GM18858 (cell line): ENCODE measurements around the gene TTC33.
A peak's percentile ranks its signal among the peaks of the same experiment; 100 is the strongest.
"Not testable (repeated sequence)": the region's sequence is repeated elsewhere in the genome, so short reads cannot be mapped to it uniquely, and the experiment has no call there.

Experiments used
- ATAC-seq: cut with Tn5 transposase; IDR thresholded peaks from one replicate; pipeline ENCODE4 v1.9.1; 2021; ENCODE audit not compliant: unreplicated experiment

TTC33 gene

DNA sequence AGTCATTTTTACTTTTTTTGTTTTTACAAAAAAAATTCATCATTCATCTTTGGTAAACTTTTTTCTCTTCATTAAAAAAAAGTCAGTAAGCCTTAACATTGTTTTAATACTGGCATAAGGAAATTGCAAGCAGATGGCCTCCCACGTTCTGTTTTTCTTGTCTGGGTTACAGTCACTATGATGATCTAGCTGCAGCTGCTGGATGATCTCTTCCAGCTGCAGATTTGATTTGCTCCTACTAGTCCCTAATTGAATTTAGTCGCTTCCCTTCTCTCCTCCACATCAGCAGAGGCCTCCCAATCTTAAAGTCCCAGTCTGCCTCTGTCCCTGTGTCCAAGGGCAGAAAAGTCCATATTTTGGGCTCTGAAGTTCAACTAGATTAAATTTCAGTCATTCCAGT is 182.8 kb downstream of the TTC33 start:
- ATAC-seq: no peak

DNA sequence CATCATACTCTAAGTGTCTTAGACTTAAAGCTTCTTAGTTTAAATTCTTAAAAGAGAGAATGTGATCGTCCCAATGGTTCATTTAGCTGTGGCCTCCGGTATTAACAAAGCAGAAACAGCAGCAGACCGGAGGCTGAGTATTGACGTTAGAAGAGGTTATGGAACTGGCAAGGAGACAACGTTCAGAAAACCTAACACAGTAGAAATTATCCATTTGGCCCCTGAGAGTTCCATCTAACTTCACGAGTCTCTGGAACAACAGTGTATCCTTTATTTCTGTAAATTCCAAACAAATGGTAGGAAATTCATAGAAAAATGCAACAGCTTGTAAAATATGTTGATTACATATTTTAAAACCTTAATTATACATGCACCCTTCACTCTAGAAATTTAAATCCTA is 183.4 kb downstream of the TTC33 start:
- no peak for ATAC-seq

DNA sequence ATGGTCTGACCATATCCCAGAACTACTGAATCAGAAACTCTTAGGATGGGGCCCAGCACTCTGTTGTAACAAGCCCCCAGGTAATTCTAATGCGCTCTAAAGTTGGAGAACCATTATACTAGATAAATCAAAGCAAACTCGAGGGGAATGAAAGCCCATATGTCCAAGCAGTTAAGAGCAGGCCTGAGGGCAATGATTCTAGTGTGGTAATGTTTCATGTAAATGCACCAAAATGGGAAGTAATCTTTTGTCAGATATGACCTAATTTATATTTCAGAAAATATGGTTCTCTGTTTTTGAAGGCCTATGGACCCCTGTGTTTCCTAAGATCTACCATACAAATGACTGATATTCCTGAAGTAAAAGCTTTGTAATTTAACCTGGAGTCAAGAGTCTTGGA is 184.0 kb downstream of the TTC33 start:
- no peak for ATAC-seq

DNA sequence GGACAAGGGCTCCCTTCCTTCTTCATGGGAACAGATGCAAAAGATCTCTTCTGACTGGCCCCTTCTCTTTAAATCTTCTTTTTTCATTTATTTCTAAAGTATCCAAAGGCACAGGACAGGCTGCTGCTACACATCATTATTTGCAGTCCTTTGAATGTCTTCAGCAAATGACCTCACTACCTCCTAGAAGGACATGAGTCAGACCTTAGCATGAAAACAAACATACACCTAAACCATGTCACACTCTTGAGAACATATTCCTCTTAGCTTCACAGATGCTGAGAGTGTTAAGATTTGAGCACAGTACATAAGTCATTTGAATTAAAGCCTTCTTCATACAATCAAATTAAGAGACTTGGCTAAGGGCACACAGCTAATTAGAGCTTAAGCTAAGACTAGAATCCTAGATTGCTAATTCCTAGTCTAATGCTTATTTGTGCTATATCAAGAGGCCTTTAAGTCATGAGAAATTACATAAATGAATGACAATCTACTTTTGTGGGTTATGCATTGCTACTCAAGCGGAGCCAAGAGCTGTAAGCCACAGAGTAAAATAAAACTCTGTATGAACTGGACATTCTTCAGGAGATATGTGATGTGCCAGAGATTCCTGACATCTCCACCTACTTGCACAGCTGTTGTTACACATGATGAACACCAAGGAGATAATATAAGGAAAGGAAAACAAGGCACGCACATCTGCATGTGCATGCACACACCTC is 185.2 kb downstream of the TTC33 start:
- ATAC-seq: peak; percentile 88

DNA sequence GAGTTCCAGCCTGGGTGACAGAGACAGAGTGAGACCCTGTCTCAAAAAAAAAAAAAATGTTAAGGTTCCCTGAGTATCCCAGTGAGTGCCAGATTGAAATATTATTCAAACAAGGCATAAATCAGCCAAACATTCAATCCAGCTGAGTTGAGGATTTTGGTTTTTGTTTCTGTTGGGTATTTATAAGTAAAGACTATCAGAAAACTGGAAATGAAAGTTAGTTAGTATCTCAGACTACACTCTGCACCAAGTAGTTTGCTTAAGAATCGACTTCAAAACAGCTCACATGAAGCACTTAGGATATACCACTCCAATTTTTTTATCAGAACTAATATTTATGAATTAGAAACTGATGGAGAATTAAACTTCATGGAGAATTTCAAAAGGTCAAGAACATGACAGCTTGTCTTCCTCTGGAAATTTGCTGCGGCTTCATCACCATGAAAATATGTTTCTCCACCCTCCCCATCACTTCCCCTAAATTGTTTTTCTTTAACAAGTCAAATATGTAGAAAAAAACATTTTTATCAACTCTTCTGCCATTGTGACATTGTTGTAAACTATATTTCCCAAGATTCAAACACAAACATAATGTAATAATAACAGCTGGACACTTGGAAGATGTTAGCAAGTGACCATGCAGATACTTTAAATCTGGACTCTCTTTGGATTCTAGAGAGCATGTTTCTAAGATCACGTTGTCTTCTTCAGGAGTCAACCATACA is 186.1 kb downstream of the TTC33 start:
- no peak for ATAC-seq

DNA sequence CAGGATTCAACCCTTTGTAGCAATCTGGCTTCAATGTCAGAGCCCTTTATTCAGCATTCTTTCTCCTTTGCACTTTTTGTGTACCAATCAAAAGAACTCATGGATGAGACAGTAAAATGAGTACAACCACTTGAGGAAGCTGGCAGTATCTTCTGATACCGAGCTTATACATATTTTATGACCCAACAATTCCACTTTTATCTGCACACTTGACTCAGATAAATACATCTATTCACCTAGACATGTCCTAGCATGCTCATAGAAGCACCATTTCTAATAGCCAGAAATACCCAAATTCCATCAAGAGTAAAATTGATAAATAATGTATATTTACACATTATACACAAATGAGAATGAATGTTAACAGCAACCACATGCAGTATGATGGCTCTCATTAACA is 187.2 kb downstream of the TTC33 start:
- ATAC-seq: no peak

DNA sequence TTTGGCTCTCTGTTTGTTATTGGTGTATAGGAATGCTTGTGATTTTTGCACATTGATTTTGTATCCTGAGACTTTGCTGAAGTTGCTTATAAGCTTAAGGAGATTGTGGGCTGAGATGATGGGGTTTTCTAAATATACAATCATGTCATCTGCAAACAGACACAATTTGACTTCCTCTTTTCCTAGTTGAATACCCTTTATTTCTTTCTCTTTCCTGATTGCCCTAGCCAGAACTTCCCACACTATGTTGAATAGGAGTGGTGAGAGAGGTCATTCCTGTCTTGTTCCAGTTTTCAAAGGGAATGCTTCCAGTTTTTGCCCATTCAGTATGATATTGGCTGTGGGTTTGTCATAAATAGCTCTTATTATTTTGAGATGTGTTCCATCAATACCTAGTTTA is 192.6 kb downstream of the TTC33 start:
- ATAC-seq: not testable (repeated sequence)

DNA sequence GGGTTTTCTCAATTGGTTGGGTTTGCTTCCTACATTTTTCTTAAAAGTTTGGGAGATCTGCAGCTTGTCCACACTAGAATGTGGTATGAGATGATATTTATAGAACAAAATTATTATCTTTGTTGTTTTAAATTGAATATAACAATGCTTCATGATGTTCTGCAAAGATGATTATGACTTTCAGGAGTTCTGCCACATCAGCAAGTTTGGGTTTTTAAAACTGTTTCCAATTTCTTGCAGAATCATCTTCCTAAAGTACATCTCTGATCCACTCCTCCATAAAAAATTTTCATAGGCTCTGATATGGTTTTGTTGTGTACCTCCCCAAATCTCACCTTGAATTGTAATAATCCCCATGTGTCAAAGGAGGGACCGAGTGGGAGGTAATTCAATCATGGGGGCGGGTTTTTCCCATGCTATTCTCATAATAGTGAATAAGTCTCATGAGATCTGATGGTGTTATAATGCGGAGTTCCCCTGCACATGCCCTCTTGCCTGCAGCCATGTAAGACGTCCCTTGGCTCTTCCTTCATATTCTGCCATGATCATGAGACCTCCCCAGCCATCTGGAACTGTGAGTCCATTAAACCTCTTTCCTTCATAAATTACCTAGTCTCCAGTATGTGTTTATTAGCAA is 195.2 kb downstream of the TTC33 start:
- no peak for ATAC-seq

DNA sequence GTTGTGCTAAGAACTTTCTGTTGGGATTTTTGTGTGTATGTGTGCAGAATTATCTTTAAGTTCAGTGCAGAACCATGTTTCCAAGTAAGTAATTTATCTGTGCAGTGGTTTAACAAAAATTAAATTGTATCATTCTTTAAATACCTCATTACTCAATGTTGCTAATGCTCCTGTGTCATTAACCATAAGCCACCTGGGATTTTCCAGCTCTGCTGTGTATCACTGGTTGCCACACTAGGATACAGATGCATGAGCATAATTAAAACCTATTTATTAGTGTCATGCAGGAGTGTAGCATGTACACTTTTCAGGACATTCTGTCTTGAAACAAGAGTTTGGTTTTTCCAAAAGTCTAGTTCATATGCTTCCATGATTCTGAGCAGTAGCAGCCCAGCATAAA is 196.5 kb downstream of the TTC33 start:
- no peak for ATAC-seq

DNA sequence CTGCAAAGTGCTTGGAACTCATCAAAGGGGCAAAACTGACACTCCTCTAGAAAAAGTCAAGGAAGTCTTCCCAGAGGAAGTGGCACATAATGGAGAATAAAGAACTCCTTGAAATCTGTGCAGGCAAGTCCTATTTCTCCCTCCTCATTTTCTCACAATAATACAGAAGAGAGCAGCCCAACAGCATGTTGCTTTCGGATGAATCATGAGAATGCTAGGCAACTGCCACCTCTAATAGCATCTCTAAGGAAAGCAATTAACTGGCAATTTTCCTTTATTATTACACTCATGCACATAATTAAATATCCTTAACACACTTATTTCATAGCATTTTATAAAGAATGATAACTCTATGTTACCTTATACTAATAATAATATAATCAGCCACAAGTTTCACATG is 198.3 kb downstream of the TTC33 start:
- no peak for ATAC-seq

DNA sequence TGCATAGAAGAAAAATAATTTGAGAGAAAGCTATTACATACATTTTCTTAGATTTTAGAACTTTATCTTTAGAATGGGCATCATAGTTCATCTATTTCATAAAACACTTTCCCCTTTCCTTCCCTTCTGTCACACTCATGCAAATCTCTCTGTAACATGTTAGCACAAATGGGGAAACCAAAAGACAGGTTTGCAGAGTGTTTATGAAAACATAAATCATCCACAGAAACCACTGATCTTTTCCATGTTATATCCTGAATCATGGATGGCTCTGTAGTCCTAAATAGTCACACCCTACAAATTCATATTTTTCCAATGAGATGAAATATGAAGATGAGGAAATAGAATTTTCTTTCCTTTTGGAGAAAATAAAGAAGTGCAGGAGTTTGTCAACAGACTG is 198.9 kb downstream of the TTC33 start:
- no peak for ATAC-seq

DNA sequence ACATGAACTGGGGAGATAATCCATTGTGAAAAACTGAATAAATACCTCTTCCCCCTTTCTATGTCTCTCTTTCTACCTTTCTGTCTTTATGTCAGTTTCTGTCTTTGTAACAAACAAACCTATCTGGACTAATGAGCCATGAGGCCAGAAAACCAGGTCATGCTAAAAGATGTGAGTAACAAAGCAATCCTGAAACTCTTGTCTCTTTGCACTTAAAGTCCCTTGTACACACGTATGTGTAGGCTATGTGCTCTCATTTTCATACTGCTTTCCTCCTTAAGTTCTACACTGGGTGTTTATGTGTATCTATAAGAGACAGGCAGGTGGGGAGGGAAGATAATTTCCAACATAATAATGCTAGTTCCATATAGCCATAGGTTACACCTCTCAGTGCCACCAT is 199.9 kb downstream of the TTC33 start:
- ATAC-seq: no peak

DNA sequence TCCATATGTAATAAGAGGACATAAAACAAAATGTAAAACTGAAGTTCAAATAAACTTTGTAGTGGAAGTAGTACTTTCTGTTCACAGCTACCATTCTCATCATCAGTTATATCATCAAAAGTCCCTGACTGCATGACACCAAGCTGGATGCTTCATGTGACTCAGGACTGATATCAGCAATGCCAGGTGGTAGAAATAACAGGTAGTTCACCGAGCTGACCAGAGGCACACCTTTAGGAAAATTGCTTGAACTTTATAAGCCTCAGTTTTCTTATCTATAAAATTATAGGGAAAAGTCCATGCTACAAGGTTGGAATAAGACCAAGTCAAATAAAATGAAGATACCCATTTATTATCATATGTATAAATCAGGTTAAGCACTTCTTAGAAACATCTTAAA is 200.9 kb downstream of the TTC33 start:
- no peak for ATAC-seq

DNA sequence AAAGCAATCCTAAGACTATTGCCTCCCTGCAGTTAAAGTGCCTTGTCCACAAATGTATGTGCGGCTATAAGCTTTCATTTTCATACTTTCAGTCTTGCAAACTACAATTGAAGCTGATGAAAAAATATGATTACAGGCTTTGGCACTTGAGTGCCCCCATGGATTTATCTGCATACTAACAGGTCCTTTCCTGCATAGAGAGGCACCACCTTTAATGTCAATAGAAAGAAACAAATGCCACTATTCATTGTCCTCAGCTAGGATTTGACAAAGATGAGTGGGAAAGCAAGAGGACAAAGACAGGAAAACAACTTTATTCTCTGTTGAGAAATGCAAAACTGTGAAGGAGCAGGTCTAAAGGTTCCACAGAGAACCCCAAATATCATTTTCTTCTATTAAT is 201.7 kb downstream of the TTC33 start:
- no peak for ATAC-seq

DNA sequence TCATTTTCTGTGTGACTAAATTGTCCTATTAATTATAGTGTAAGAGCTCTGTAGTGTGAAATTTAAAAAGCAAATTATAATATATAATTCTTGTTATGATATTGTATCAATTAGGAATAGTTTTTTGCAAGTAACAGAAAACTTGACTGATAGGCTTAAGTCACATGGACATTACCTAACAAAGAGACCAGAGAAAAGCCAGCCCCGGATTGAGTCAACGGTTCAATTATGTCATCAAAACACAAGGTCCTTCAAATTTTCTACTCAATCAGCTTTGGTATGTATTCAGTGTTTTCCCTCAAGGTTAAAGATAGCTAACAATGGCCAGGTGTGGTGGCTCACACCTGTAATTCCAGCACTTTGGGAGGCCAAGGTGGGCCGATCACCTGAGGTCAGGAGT is 202.8 kb downstream of the TTC33 start:
- ATAC-seq: no peak

DNA sequence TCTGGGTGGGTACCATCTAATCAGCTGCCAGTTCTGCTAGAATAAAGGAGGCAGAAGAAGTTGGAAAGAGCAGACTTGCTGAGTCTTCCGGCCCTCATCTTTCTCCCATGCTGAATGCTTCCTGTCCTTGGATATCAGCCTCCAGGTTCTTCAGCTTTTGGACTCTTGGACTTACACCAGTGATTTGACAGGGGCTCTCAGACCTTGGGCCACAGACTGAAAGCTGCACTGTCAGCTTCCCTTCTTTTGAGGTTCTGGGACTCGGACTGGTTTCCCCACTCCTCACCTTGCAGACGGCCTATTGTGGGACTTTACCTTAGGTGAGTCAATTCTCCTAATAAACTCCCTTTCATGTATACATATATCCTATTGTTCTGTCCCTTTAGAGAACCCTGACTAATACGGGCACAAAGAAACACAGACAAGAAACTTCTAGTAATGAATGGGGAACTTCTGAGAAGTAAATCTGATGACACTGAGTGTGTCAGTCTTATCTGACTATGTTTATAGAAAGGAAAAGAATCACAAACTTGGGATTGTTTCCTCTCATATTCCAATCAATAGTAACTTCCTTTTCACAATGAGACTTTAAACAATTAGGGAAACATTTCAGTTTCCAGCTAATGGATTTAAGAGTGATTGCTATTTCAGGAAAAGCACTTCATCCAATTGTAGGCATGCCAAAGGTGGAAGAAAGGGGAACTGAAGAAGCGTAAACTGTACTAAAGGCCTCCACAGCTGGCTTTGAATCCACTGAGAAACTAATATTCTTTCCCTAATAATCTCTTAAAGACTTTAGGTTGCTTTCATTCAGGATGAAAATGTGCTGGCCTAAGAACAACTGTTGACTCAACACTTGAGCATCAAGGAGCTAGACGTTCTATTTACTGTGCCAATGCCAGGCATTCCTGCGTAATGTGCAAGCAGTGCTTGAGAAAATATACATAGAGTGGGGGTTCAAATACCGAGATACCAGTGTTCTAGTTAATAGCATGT is 204.0 kb downstream of the TTC33 start:
- no peak for ATAC-seq

DNA sequence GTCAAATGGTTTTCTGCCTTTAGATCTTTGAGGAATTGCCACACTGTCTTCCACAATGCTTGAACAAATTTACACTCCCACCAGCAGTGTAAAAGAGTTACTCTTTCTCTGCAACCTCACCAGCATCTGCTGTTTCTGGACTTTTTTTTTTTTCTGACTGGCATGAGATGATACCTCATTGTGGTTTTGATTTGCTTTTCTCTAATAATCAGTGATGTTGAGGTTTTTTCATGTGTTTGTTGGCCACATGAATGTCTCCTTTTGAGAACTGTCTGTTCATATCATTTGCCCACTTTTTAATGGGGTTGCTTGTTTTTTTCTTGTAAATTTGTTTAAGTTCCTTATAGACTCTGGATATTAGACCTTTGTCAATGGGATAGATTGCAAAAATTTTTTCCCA is 205.3 kb downstream of the TTC33 start:
- ATAC-seq: no peak

DNA sequence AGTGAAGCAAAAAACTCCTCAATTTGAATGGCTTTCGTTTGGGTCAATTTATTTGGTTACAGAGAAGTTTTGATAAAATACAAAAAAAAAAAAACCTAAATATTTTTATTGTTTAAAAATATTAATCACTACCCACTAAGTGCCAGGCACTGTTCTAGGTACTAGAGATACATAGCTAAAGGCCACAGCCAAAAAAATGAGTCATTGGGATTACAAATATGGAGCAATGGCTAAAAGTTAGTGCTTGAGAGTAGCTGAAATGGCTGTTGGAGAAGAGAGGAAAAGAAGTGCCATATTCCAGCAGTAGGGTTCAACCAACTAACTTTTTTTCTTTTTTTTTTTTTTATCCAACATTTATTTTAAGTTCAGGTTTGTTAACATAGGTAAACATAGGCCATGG is 206.1 kb downstream of the TTC33 start:
- ATAC-seq: no peak

DNA sequence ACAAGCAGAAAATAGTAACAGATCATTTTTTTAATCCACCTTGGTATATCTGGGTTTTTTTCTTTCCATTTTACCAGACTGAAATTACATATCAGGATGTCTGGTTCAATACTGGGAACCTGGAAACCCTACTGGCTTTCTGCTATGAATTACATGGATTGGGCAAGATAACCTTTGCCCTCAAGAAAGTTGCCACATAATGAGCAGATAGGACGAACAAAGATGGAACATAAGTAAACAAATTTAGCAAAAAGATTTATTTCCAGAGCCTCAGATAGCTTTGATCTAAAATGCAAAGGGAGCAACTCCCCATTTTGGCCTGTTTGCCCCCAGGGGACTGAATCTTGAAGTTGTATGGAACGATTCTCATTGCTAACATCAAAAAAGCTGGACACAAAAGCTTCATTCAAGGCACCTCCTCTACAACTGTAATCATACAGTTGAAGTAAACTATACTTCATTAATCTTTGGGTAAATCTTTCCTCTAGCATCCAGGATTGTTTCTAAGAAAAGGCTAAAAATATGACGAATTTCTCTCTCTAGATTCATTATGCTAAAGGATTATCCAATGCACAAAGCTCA is 207.7 kb downstream of the TTC33 start:
- ATAC-seq: no peak

DNA sequence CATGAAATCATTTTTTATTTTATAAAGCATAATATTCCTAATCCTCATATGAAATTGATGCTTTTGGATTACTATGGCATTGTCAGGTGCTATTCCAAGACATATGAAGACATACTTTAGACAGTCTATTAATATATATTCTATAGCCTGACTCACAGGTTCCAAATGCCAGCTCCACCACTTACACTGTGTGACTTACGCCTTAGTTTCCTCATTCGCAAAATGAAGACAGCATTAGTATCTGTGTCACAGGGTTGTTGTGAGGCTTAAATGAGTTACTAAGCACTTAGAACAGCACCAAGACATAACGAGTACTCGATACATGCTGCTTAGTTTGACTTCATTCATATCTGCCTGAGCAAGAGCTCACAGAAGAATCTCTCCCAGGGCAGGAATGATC is 208.2 kb downstream of the TTC33 start:
- ATAC-seq: no peak

DNA sequence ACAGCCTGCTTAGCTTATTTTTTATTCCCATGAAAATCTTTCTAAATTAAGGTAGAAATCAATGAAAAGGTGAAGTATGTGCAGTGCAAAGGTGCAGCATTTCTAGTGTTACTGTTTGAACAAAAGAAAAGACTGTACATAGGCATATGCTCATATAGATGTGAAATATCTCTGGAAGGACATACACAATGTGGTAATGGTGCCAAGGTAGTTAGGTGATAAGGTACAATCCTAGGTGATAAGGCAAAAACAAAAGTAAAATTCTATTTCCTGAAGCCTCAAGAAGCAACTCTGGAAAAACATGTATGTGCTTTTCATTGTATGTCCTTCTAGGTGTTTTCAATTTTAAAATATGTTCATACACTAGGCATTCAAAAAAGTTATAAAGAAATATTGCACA is 215.5 kb downstream of the TTC33 start:
- no peak for ATAC-seq
